Panc1 (cell line): ENCODE data around the gene FGF23.

Source experiments
- CTCF ChIP-seq: fragments of 450-650 bp; IDR thresholded peaks from 2 replicates; pipeline ENCODE4 v1.5.1; 2017; ENCODE audit warnings: mild to moderate bottlenecking
- POLR2AphosphoS5 ChIP-seq: IDR thresholded peaks from 2 replicates; pipeline ENCODE4 v1.6.1; 2012; ENCODE audit warnings: mild to moderate bottlenecking, low read depth, low read length, moderate library complexity
- REST ChIP-seq, 2 experiments: IDR thresholded peaks; 2 replicates each; pipeline ENCODE4 v1.6.1; 2011 to 2012; ENCODE audit warnings: low read depth in 2 of 2, control low read depth in 1 of 2, low read length in 1 of 2, mild to moderate bottlenecking in 1 of 2, moderate library complexity in 1 of 2; ENCODE audit not compliant: insufficient read depth in 1 of 2

GRCh38 chr12:4323396-4323795 lies 56.1 kb downstream of the FGF23 start:
- TF ChIP-seq POLR2AphosphoS5, result no peak
- no peak for TF ChIP-seq CTCF
- no peak for TF ChIP-seq REST (IDR thresholded peaks at IDR 0.05; ENCODE audit: insufficient read depth in 1 of 2, low read depth in 2 of 2, low read length in 1 of 2)
